GM10248 (cell line): Measurements from ENCODE around the gene ADGRL4.

ENCODE experiments used
- CTCF ChIA-PET: fragments of 300-600 bp; sonication (Branson Sonifier 250); formaldehyde crosslinking; extraction: SDS; loops from one replicate; lab custom pipeline; 2021; ENCODE audit warnings: antibody characterized with exemption; lab: Yijun Ruan, JAX
- POLR2A ChIA-PET: fragments of 350-650 bp; sonication (Branson Sonifier 250); formaldehyde crosslinking; extraction: SDS; loops from one replicate; lab custom pipeline; 2020; ENCODE audit warnings: antibody characterized with exemption; lab: Yijun Ruan, JAX
- DNase-seq: peaks from one replicate; pipeline ENCODE4 v3.0.0; 2012; ENCODE audit errors: extremely low spot score
- TF ChIP-seq, protein P1 (sequence below): IDR thresholded peaks from 2 replicates; pipeline ENCODE4 v1.5.1; 2012; ENCODE audit warnings: mild to moderate bottlenecking, low read depth; ENCODE audit errors: extremely low read depth, missing control alignments, control extremely low read depth

ADGRL4 gene

DNA sequence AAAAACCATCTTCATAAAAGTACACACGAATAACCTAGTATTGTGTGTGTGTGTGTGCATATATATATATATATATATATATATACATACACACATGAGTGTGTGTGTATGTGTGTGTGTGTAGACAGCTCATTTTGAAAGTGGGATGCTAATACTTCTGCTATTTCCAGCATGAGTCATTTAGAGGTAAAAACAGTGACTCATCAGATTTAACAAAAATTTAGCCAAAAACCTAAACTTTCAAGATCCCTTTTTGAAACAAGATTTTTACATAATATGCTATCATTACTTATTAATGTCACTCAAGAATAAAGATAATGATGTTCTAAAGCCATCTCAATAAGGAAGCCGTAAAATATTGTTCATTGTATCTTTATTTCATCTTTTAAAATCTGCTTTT lies 35.6 kb upstream of the ADGRL4 start:
- ChIA-PET POLR2A (no interaction called here), CTCF (no interaction called here)
- TF ChIP-seq, protein P1, sequence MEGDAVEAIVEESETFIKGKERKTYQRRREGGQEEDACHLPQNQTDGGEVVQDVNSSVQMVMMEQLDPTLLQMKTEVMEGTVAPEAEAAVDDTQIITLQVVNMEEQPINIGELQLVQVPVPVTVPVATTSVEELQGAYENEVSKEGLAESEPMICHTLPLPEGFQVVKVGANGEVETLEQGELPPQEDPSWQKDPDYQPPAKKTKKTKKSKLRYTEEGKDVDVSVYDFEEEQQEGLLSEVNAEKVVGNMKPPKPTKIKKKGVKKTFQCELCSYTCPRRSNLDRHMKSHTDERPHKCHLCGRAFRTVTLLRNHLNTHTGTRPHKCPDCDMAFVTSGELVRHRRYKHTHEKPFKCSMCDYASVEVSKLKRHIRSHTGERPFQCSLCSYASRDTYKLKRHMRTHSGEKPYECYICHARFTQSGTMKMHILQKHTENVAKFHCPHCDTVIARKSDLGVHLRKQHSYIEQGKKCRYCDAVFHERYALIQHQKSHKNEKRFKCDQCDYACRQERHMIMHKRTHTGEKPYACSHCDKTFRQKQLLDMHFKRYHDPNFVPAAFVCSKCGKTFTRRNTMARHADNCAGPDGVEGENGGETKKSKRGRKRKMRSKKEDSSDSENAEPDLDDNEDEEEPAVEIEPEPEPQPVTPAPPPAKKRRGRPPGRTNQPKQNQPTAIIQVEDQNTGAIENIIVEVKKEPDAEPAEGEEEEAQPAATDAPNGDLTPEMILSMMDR, result no peak
- peak; percentile 20 for DNase-seq

- no peak for DNase-seq
- ChIA-PET POLR2A (no interaction called here), CTCF (interaction anchor here (1.2 kb wide), 1 partner anchor 201 kb away, joined by 3 read pairs; no protein-coding TSS in a partner anchor)
- TF ChIP-seq, protein P1, result no peak
Measured at GRCh38 chr1:79041666-79042065, 35.1 kb upstream of the ADGRL4 start.

DNA sequence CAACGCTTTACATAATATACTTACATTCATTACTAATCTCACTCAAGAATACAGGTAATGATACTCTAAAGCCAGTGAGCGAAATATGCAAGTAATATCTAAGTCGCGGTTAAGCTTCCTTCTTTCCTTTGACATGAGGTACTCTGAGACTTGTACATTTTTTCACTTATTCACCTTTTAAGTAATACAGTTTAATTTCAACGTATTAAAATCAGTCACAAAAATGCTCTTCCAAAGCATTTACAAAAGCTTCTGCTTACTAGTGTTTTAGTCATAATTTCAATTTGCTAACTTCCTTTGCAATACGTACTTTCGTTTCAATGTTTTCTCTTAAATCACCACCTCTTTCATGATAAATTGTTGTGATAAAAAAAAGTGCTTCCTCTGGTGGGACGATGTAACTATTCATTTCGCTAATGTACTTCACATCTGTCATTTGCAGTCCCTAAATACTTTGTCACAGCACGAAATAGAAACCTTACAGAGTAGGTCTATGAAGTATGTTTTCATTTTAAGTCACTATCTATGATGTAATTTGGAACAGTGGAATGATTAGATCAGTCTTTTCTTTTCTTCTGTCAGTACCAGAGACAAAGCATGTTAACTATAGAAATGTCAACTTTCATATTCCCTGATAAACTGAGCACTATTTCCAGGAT lies 34.0 kb upstream of the ADGRL4 start:
- CTCF ChIA-PET, result interaction anchor here (1.2 kb wide), 1 partner anchor 200 kb away, joined by 3 read pairs; no protein-coding TSS in a partner anchor
- DNase-seq, result peak; percentile 37
- TF ChIP-seq, protein P1, result no peak
- POLR2A ChIA-PET, result no interaction called here

DNA sequence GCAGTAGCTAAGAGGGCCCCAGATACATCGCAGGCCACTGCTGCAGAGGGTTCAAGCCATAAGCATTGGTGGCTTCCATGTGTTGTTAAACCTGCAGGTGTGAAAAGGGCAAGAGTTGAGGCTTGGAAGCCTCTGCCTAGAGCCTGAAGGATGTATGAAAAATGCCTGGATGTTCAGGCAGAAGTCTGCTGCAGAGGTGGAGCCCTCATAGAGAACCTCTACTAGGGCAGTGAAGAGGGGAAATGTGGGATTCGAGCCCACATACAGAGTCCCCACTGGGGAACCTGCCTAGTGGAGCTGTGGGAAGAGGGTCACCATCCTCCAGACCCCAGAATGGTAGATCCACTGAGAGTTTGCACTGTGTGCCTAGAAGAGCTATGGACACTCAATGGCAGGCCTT lies 30.6 kb upstream of the ADGRL4 start:
- POLR2A ChIA-PET, result no interaction called here
- CTCF ChIA-PET, result no interaction called here
- no peak for DNase-seq
- TF ChIP-seq, protein P1, result no peak

- TF ChIP-seq, protein P1, result no peak
- DNase-seq, result no peak
- ChIA-PET CTCF (interaction anchor here (1.5 kb wide), 1 partner anchor 13 kb away, joined by 4 read pairs; no protein-coding TSS in a partner anchor), POLR2A (no interaction called here)
Measured at GRCh38 chr1:79012500-79012899, 6.0 kb upstream of the ADGRL4 start.

GRCh38 chr1:79010589-79010988 lies 4.1 kb upstream of the ADGRL4 start:
- TF ChIP-seq, protein P1, result no peak
- POLR2A ChIA-PET, result no interaction called here
- CTCF ChIA-PET, result no interaction called here
- DNase-seq, result no peak
